ENCODE measurements around the gene CCDC50.

The CCDC50 gene

DNA sequence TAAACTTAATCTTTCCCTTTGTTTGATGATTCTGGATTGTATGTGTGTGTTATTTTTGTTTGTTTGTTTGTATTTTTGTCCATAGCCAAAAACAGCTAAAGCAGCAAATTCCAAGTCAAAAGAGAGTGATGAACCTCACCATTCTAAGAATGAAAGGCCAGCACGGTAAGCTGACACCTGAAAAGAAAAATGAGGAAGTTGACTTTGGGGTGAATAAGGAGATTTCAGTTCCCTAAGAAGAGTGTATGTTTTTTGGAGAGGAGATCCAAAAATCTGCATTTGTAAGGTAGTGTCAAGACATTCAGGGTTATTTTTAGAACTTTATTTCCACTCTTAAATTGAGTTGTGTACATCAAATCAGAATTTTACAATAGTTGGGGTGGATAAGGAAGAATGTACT is 53.5 kb downstream of the CCDC50 start:
- no peak for DNase-seq

DNA sequence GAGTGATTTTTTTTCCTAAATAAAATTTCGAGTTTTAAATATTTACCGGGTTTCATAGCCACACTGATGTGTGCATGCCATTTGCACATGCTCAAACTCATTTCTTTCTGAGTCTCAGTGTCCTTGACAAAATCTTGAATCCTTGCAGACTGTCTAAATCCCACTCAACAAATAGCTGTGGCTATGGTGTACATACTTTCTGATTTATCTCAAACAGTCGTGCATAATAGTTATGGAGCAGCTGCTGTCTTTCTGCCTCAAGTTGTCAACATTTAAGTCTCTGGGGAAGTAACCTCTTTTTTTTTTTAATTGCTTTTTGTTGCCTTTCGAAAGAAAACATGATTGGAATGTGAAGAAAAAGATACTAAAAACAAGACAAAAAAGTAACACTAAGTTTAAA is 53.9 kb downstream of the CCDC50 start:
- DNase-seq, result no peak

GRCh38 chr3:191385101-191385500 is 55.9 kb downstream of the CCDC50 start:
- no peak for DNase-seq

DNA sequence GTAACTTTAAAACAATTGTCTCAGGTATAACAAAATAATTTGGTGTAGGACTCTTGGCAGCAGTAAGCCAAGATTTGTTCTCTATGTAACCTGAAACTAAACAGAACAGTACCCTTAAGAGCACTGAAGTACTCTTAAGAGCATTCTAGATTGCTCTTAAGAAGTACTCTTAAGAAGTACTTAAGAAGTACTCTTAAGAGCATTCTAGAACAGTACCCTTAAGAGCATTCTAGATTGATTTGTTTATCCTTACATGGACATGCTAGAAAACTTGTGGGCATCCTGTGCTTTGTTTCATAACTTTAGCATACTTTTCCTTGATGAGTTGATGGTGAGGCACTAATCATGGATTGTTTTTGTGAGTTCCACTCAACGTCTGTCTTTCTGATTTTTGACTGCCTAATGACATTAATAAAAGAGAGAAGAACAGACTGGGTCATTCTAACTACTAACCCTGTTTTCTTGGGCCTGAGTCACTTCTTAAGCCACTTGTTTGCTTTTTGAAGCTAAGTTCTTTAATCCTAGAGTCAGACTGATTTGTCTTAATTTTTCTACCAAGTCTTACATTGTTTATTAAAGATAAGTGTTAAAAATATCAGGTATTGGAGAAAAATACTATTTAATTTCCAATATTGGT is 58.4 kb downstream of the CCDC50 start:
- no peak for DNase-seq

GRCh38 chr3:191388823-191389222 is 59.6 kb downstream of the CCDC50 start:
- no peak for DNase-seq

DNA sequence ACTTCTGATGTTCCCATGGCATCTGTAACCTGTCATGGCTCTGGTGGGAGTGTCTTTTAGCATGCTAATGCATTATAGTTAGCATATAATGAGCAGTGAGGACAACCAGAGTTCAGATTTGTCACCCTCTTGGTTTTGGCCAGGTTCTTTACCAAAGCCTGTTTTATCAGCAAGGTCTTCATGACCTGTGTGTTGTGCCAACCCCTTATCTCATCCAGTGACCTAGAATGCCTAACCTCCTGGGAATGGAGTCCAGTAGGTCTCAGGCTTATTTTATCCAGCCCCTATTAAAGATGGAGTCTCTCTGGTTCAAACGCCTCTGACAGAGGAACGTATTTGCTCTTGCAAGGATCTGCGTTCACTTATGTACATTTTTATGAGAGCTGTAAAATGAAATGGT is 61.4 kb downstream of the CCDC50 start:
- no peak for DNase-seq

GRCh38 chr3:191391861-191392808 is 62.9 kb downstream of the CCDC50 start:
- DNase-seq, result no peak

DNA sequence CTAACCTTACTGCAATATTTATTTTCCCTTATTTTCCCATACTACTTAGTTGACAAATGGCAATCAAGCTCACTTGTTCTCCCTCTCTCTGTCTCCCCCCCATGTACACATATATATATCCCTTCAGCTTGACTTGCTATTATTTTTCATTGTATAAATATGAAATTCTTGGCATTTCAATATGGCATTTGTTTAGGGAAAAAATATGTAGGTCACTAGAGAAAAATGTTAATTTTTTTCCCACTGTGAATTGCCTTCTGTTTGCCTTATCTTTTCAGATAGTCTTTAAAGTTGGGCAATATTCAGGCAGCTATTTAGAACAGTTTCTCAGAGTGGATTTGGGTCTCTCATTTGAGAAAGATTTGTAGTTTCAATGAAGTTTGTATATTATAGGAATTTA is 64.0 kb downstream of the CCDC50 start:
- DNase-seq, result peak; percentile 19

DNA sequence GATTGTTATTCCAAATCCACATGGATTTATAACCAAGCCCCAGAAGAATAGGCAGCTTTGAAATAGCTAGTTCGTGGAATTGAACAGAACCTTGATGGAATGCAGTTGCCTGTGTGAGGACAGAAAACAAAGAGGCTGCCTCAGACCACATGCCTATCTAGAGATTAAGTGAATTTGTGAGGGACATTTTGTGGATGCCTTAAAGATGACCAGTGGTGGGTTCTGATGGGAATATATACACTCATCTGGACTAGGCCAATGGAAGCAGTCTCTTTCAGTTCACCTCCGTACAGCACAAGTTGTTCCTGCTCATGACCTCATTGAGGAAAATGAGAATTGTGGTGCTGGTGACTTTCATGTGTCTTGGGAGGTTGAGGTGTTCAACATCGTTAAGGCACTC is 68.6 kb downstream of the CCDC50 start:
- DNase-seq, result no peak

DNA sequence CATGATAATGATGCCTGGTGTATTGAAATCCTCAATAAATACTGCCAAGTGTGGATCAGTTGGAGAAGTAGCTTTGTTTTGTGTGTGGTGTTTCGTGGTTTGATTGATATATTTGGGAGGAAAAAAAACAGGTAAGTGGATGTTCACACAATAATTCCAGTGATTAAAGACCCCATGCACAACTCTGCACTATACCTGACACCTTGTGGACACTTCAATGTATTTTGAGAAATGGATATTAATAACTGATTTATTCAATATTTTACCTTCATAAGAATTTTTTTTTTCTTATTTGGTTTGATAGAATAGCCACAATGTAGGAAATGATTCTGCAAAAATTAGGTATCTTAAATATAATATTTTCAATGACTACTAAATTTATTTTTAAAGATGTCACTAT is 69.4 kb downstream of the CCDC50 start:
- no peak for DNase-seq

DNA sequence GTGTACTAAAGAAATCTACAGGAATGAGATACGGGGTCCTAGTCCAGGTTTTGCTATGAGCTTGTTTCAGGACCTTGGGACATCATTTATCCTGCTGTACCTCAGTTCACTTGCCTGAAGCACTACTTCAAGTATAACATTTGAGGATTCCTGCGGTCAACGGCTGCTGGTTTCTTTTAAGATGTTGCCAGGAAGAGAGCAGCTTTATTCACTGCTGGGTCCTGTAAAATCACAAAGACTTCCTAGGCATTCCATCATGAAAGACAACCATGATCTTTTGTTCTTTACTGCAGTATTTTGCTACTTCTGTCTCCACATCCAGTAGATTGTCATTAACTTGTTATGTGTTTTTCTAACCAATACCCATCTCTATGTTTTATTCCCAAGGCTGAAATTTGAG is 70.7 kb downstream of the CCDC50 start:
- no peak for DNase-seq

- no peak for DNase-seq
Measured at GRCh38 chr3:191401775-191402357, 72.7 kb downstream of the CCDC50 start.

- no peak for DNase-seq
Measured at GRCh38 chr3:191409791-191410359, 80.7 kb downstream of the CCDC50 start.

DNA sequence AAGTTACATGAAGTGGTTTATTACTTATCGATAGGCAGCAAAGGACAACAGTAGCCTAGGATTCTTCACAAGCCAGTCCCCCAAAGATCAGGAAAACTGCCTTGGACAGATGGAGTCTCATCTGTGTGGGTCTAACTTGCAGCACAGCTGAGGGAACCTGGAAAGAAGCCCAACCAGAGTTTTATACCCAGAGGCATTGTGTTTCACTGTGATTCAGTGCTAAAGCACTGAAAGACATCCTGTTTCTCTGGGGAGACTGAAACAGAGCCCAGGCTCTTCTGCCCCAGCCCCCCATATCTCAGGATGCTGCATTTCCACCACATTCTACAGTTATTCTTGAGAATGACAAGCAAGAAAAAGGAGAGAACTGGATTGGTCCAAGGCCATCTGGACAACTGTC is 83.6 kb downstream of the CCDC50 start:
- peak; percentile 97 for DNase-seq

GRCh38 chr3:191414286-191414685 is 85.1 kb downstream of the CCDC50 start:
- peak; percentile 53 for DNase-seq

- DNase-seq, result no peak
Measured at GRCh38 chr3:191414732-191415131, 85.5 kb downstream of the CCDC50 start.

GRCh38 chr3:191415566-191415965 is 86.4 kb downstream of the CCDC50 start:
- DNase-seq, result no peak

DNA sequence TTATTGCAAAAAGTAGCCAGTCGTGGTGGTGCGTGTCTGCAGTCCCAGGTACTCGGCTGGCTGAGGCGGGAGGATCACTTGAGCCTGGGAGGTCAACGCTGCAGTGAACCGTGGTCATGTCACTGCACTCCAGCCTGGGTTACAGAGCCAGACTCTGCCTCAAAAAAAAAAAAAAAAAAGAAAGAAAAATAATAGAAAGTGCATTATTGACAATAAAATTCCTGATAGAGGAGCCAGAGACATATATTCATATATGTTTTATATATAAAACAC is 88.2 kb downstream of the CCDC50 start:
- DNase-seq, result no peak

DNA sequence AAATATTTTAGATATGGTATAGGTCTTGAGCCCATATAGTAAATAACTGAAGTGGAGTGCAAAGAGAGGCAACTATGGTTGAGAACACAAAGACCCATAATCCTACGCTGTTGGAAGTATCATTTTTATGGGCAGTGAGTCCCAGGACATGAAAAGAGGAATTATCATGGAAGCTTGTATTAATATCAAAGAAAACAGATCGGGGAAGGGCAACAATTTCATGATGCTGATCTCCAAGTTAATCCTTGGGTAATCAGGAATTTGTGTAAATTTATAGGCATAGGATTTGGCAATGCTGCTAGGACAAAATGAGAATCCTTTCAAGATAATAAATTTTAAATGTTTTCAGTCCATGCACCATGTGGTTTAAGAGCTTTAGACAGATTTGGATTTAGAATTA is 91.6 kb downstream of the CCDC50 start:
- DNase-seq, result no peak

DNA sequence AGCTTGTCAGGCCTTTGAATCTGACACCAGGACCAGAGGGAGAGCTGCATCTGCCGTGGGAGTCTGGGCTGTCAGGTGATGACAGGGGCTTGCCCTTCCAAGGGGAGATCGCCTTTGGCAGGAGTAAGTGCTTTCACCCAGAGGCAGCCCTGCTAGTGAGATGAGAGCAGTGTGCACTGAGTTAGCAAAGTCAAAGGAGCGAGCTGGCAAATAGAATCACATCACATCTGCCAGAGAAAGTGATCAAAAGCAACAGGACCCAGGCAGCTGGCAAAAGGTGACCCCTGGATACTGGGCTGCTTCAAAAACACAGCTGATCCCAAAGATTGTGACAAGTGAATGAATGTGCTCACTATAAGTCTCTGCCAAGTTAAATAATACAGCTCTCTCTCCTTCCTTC is 95.7 kb downstream of the CCDC50 start:
- no peak for DNase-seq

GRCh38 chr3:191425322-191425734 is 96.1 kb downstream of the CCDC50 start:
- no peak for DNase-seq

DNA sequence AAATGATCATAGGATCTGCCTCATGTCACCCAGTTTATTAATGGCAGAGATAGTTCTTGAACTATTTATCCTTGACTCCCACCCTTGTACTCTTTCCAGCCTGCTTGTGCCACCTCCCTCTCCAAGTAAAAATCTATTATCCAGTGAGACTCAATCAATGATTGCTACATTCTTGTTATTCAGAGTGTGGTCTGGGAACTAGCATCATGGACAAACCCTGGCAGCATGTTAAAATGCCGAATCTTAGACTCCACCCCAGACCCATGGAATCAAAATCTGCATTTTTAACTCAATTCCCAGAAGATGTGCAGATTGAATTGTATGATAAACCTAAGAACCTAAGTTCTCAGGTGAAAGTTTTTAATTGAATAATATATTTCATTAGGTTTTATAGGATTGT is 97.1 kb downstream of the CCDC50 start:
- DNase-seq, result no peak

DNA sequence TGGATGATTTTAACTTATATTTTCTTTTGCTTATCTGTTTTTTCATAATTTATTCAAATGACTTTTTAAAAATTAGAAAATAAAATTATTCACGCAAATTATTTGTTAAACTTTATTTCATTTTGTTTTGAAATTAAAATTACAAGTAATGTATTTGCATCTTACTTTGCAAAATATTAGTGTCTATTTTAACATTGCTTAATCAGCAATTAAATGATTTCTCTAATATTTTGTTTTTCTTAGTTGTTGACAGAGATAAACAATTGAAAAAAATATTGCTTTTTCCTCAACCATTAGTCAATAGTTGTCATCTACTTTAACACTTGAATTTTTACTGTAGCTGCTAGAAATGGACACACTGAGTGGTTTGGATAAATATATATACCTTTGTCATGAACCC is 99.0 kb downstream of the CCDC50 start:
- no peak for DNase-seq

DNA sequence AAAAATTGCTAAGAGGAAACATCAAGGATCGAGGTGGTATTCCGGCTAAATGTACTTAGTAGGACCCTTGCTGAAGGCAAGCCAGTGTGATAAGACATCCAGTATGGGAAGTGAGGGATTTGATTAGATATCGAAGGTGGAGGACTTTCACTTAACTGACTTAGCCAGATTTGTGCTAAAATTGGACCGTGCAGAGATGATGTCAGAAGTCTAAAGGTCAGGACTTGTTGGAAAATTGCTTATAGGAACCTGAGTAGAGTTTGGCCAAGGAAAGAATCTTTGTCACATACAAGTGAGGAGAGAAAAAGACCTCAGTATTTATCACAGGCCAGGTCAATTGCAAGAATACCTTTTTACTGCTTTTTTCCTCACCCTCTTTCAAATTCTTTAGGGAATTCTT is 100.9 kb downstream of the CCDC50 start:
- DNase-seq, result no peak

Measured in EL (cell line).